H9 (cell line): ENCODE measurements around the gene EPS8L3. TPM values are rescaled to one million over a fixed set of nuclear protein-coding genes. Genes with fewer than 3 reads are reported as not detected.

Experiments
- DNase-seq: peaks from one replicate; pipeline ENCODE4 v3.0.0-alpha.2; 2017
- H2AFZ ChIP-seq: one replicate; pipeline ENCODE4 v1.6.1; 2013; ENCODE audit warnings: mild to moderate bottlenecking, low read length, control low read depth, moderate library complexity
- H2AK5ac ChIP-seq: 2 replicates; pipeline ENCODE4 v1.6.1; 2013; ENCODE audit warnings: low read length, control low read depth, mixed read lengths; ENCODE audit not compliant: insufficient read length
- H2BK120ac ChIP-seq: one replicate; pipeline ENCODE4 v1.6.1; 2013; ENCODE audit warnings: low read depth, mild to moderate bottlenecking, low read length, control low read depth, inconsistent platforms; ENCODE audit not compliant: poor library complexity, severe bottlenecking
- H2BK12ac ChIP-seq: 2 replicates; pipeline ENCODE4 v1.6.1; 2013; ENCODE audit warnings: low read length, control low read depth, mixed read lengths, low read depth; ENCODE audit not compliant: insufficient read length
- H2BK15ac ChIP-seq: 2 replicates; pipeline ENCODE4 v1.6.1; 2013; ENCODE audit warnings: low read depth, low read length, control low read depth
- H2BK20ac ChIP-seq: one replicate; pipeline ENCODE4 v1.6.1; 2013; ENCODE audit warnings: low read depth, mild to moderate bottlenecking, low read length, control low read depth, inconsistent platforms; ENCODE audit not compliant: poor library complexity, severe bottlenecking
- H2BK5ac ChIP-seq: 2 replicates; pipeline ENCODE4 v1.6.1; 2013; ENCODE audit warnings: low read length, control low read depth, mixed read lengths; ENCODE audit not compliant: insufficient read length
- H3K14ac ChIP-seq: 2 replicates; pipeline ENCODE4 v1.6.1; 2013; ENCODE audit warnings: low read length, control low read depth; ENCODE audit not compliant: insufficient read depth
- H3K18ac ChIP-seq: 2 replicates; pipeline ENCODE4 v1.6.1; 2013; ENCODE audit warnings: low read depth, mild to moderate bottlenecking, mixed read lengths, low read length, control low read depth; ENCODE audit not compliant: insufficient read length
- H3K23ac ChIP-seq: 2 replicates; pipeline ENCODE4 v1.6.1; 2013; ENCODE audit warnings: low read length, control low read depth, mixed read lengths, low read depth; ENCODE audit not compliant: insufficient read length
- H3K23me2 ChIP-seq: 2 replicates; pipeline ENCODE4 v1.6.1; 2013; ENCODE audit warnings: low read depth, mild to moderate bottlenecking, mixed read lengths, low read length, control low read depth; ENCODE audit not compliant: insufficient read length, poor library complexity, severe bottlenecking
- H3K27ac ChIP-seq: 2 replicates; pipeline ENCODE4 v1.5.1; 2013; ENCODE audit warnings: low read length, control low read depth, mixed read lengths, low read depth; ENCODE audit not compliant: insufficient read length
- H3K27me3 ChIP-seq: 2 replicates; pipeline ENCODE4 v1.6.1; 2013; ENCODE audit warnings: low read length, control low read depth, inconsistent platforms; ENCODE audit not compliant: insufficient read depth
- H3K4ac ChIP-seq: 2 replicates; pipeline ENCODE4 v1.6.1; 2013; ENCODE audit warnings: low read depth, mild to moderate bottlenecking, control low read depth, inconsistent platforms, low read length, moderate library complexity
- H3K4me1 ChIP-seq: 2 replicates; pipeline ENCODE4 v1.6.1; 2013; ENCODE audit warnings: low read length, control low read depth, inconsistent platforms; ENCODE audit not compliant: insufficient read depth
- H3K4me2 ChIP-seq: 2 replicates; pipeline ENCODE4 v1.6.1; 2013; ENCODE audit warnings: low read length, control low read depth, mixed read lengths; ENCODE audit not compliant: insufficient read length, insufficient read depth
- H3K56ac ChIP-seq: 2 replicates; pipeline ENCODE4 v1.6.1; 2013; ENCODE audit warnings: low read depth, mild to moderate bottlenecking, mixed read lengths, low read length, control low read depth; ENCODE audit not compliant: insufficient read length
- H3K79me1 ChIP-seq: 2 replicates; pipeline ENCODE4 v1.6.1; 2013; ENCODE audit warnings: low read depth, mild to moderate bottlenecking, moderate library complexity, low read length, control low read depth, inconsistent platforms; ENCODE audit not compliant: insufficient read depth, poor library complexity, severe bottlenecking
- H3K79me2 ChIP-seq: 2 replicates; pipeline ENCODE4 v1.6.1; 2013; ENCODE audit warnings: low read length, control low read depth, inconsistent platforms; ENCODE audit not compliant: insufficient read depth
- H3K9ac ChIP-seq: 2 replicates; pipeline ENCODE4 v1.6.1; 2013; ENCODE audit warnings: low read length, control low read depth, mixed read lengths; ENCODE audit not compliant: insufficient read length; ENCODE audit errors: extremely low read depth
- H3K9me3 ChIP-seq: one replicate; pipeline ENCODE4 v1.6.1; 2013; ENCODE audit warnings: low read depth, low read length, inconsistent platforms; ENCODE audit not compliant: control insufficient read depth
- H3T11ph ChIP-seq: one replicate; pipeline ENCODE4 v1.6.1; 2013; ENCODE audit warnings: mild to moderate bottlenecking, low read length, control low read depth, inconsistent platforms
- H4K20me1 ChIP-seq: one replicate; pipeline ENCODE4 v1.6.1; 2013; ENCODE audit not compliant: control insufficient read depth, insufficient read length, insufficient read depth
- H4K5ac ChIP-seq: 2 replicates; pipeline ENCODE4 v1.6.1; 2013; ENCODE audit warnings: low read depth, mild to moderate bottlenecking, mixed read lengths, low read length, control low read depth; ENCODE audit not compliant: insufficient read length
- H4K8ac ChIP-seq: replicated peaks from 2 replicates; pipeline ENCODE4 v1.6.1; 2013; ENCODE audit warnings: low read length, control low read depth, mixed read lengths, low read depth; ENCODE audit not compliant: insufficient read length
- H4K91ac ChIP-seq: 2 replicates; pipeline ENCODE4 v1.6.1; 2013; ENCODE audit warnings: low read depth, mild to moderate bottlenecking, moderate library complexity, mixed read lengths, low read length, control low read depth; ENCODE audit not compliant: insufficient read length
- H3K27ac Mint-ChIP-seq, 3 experiments: 2 replicates in 2 of 3; 3 replicates in 1 of 3; pipeline ENCODE4 v1.8.0; 2020 to 2021; ENCODE audit warnings: mixed read lengths in 3 of 3, mild to moderate bottlenecking in 1 of 3, moderate library complexity in 1 of 3
- H3K27me3 Mint-ChIP-seq: 2 replicates; pipeline ENCODE4 v1.8.0; 2021; ENCODE audit warnings: low read depth, mild to moderate bottlenecking, moderate library complexity, mixed read lengths
- H3K36me3 Mint-ChIP-seq, 3 experiments: 2 replicates in 2 of 3; 3 replicates in 1 of 3; pipeline ENCODE4 v1.8.0; 2020 to 2021; ENCODE audit warnings: low read depth in 3 of 3, mixed read lengths in 3 of 3; ENCODE audit not compliant: insufficient read depth in 1 of 3
- H3K4me1 Mint-ChIP-seq, 2 experiments: 2 replicates each; pipeline ENCODE4 v1.8.0; 2020; ENCODE audit warnings: mixed read lengths in 2 of 2
- H3K4me3 Mint-ChIP-seq, 2 experiments: 2 replicates in 1 of 2; 3 replicates in 1 of 2; pipeline ENCODE4 v1.8.0; 2020 to 2021; ENCODE audit warnings: mild to moderate bottlenecking in 2 of 2, mixed read lengths in 2 of 2, moderate library complexity in 1 of 2
- H3K9me3 Mint-ChIP-seq, 2 experiments: 2 replicates in 1 of 2; 3 replicates in 1 of 2; pipeline ENCODE4 v1.8.0; 2020; ENCODE audit warnings: mild to moderate bottlenecking in 2 of 2, mixed read lengths in 2 of 2, moderate library complexity in 1 of 2
- CTCF ChIP-seq: fragments of 200-600 bp; sonication (generic); conservative IDR thresholded peaks from 3 replicates; pipeline ENCODE4 v1.8.0; 2021; ENCODE audit warnings: antibody characterized with exemption, mild to moderate bottlenecking
- WGBS: extraction: QIAGEN DNeasy Blood & Tissue Kit; methylation state at CpG from one replicate; pipeline ENCODE4 v1.1.7; 2013; ENCODE audit warnings: missing lambda C conversion rate, low lambda C conversion rate, mixed read lengths; ENCODE audit not compliant: insufficient read length; ENCODE audit errors: extremely low coverage; 5-methylcytosine and 5-hydroxymethylcytosine counted together
- total RNA-seq: library from RNA; stranded (reverse); gene quantifications from 2 replicates; pipeline ENCODE4 v1.2.1, GENCODE V29; 2021

The EPS8L3 gene
- total RNA-seq, 1 experiment from 2014 or later = not detected

- no peak for DNase-seq
- WGBS = no CpG with 5 or more reads among the region's 9 CpGs
- no peaks in the 10 kb centered on the region for H3K9me3 Mint-ChIP-seq
- Histone ChIP-seq H3K4ac (no peak overlapping the region), H3K4me1 (peaks cover 6% of the 10 kb centered on the region; the same call in 1 of the 2 replicates), H4K5ac (no peak overlapping the region), H3K9me3 (no peaks in the 10 kb centered on the region), H3K79me2 (no peaks in the 10 kb centered on the region), H3K23me2 (no peaks in the 10 kb centered on the region), H2AK5ac (no peak overlapping the region), H2AFZ (no peak overlapping the region), H2BK120ac (no peak overlapping the region), H3K18ac (no peak overlapping the region), H3K23ac (no peak overlapping the region), H3K4me2 (no peak overlapping the region), H4K8ac (no peak overlapping the region), H4K20me1 (no peaks in the 10 kb centered on the region), H3K79me1 (no peaks in the 10 kb centered on the region), H2BK5ac (no peak overlapping the region), H2BK20ac (no peak overlapping the region), H4K91ac (no peak overlapping the region), H3K9ac (no peak overlapping the region), H2BK12ac (no peak overlapping the region), H3T11ph (no peak overlapping the region), H3K56ac (no peak overlapping the region), H3K14ac (no peak overlapping the region), H3K27ac (no peak overlapping the region), H2BK15ac (no peak overlapping the region), H3K27me3 (no peaks in the 10 kb centered on the region)
- peaks cover 2% of the 10 kb centered on the region for H3K27me3 Mint-ChIP-seq
- H3K4me3 Mint-ChIP-seq = no peak overlapping the region
- no peaks in the 10 kb centered on the region; a peak in 1 of 7 replicates for H3K36me3 Mint-ChIP-seq
- TF ChIP-seq CTCF = no peak
- H3K27ac Mint-ChIP-seq = no peak overlapping the region
- peaks cover 36 to 42% of the 10 kb centered on the region in 2 experiments for H3K4me1 Mint-ChIP-seq
Observed at GRCh38 chr1:109787211-109787844, 23.6 kb upstream of the EPS8L3 start.
